IMR-90 (cell line): ENCODE results near the gene EEF1AKMT1. TPM values are rescaled to one million over a fixed set of nuclear protein-coding genes. Genes with fewer than 3 reads are reported as not detected.

Experiments used
- ATAC-seq: fragments of 200-7000 bp; cut with Tn5 transposase; 2 replicates; pipeline ENCODE4 v1.9.1; 2020; ENCODE audit warnings: low read depth, mild to moderate bottlenecking, moderate library complexity
- BruUV-seq: library from RNA; stranded (reverse); fragments of 400-500 nt; replicated peaks from 2 replicates; lab custom pipeline; 2021; lab: Mats Ljungman, UMichigan
- CTCF ChIA-PET: fragments of 300-600 bp; formaldehyde crosslinking; extraction: SDS; loops from one replicate; lab custom pipeline; 2021; ENCODE audit warnings: antibody characterized with exemption; lab: Yijun Ruan, JAX
- POLR2A ChIA-PET: fragments of 300-600 bp; sonication (Branson Sonifier 250); formaldehyde crosslinking; loops from one replicate; lab custom pipeline; 2022; ENCODE audit warnings: antibody characterized with exemption; ENCODE audit not compliant: unreplicated experiment; lab: Charles Lee
- DNase-seq: peaks from one replicate; pipeline ENCODE4 v3.0.0; 2013
- H2AFZ ChIP-seq: replicated peaks from 2 replicates; pipeline ENCODE3; 2013; ENCODE audit warnings: low read length, mild to moderate bottlenecking; ENCODE audit not compliant: poor library complexity
- H2AK5ac ChIP-seq: 2 replicates; pipeline ENCODE4 v1.6.1; 2013; ENCODE audit warnings: low read depth, low read length, inconsistent platforms
- H2AK9ac ChIP-seq: replicated peaks from 2 replicates; pipeline ENCODE3; 2013; ENCODE audit warnings: mild to moderate bottlenecking, low read depth, low read length, moderate library complexity; ENCODE audit not compliant: poor library complexity
- H2BK120ac ChIP-seq: 2 replicates; pipeline ENCODE4 v1.6.1; 2013; ENCODE audit warnings: low read depth, low read length, inconsistent platforms
- H2BK15ac ChIP-seq: 3 replicates; pipeline ENCODE4 v1.6.1; 2013; ENCODE audit warnings: low read depth, low read length, inconsistent platforms
- H2BK20ac ChIP-seq: 2 replicates; pipeline ENCODE4 v1.6.1; 2013; ENCODE audit warnings: low read depth, mild to moderate bottlenecking, inconsistent platforms, low read length, moderate library complexity
- H2BK5ac ChIP-seq: 2 replicates; pipeline ENCODE4 v1.6.1; 2013; ENCODE audit warnings: mild to moderate bottlenecking, low read depth, low read length, inconsistent platforms; ENCODE audit not compliant: poor library complexity, severe bottlenecking
- H3K14ac ChIP-seq: replicated peaks from 2 replicates; pipeline ENCODE4 v1.6.1; 2013; ENCODE audit warnings: low read depth, low read length, inconsistent platforms
- H3K18ac ChIP-seq: 2 replicates; pipeline ENCODE4 v1.6.1; 2013; ENCODE audit warnings: low read depth, low read length, control low read depth
- H3K23ac ChIP-seq: 2 replicates; pipeline ENCODE4 v1.6.1; 2013; ENCODE audit warnings: low read depth, low read length, inconsistent platforms
- H3K27ac ChIP-seq: 2 replicates; pipeline ENCODE4 v1.5.1; 2013; ENCODE audit warnings: mild to moderate bottlenecking, control low read depth, low read length; ENCODE audit not compliant: insufficient read depth
- H3K27me3 ChIP-seq: 2 replicates; pipeline ENCODE4 v1.6.1; 2013; ENCODE audit warnings: low read length; ENCODE audit not compliant: control insufficient read depth, insufficient read depth
- H3K36me3 ChIP-seq: 2 replicates; pipeline ENCODE4 v1.6.1; 2013; ENCODE audit warnings: low read length, mixed read lengths; ENCODE audit not compliant: control insufficient read depth, insufficient read depth
- H3K4ac ChIP-seq: 2 replicates; pipeline ENCODE4 v1.6.1; 2013; ENCODE audit warnings: low read depth, low read length, inconsistent platforms
- H3K4me1 ChIP-seq: 2 replicates; pipeline ENCODE4 v1.6.1; 2013; ENCODE audit warnings: low read length, mixed read lengths; ENCODE audit not compliant: control insufficient read depth, insufficient read depth
- H3K4me2 ChIP-seq: 2 replicates; pipeline ENCODE4 v1.6.1; 2013; ENCODE audit warnings: low read depth, mild to moderate bottlenecking, control low read depth, low read length, moderate library complexity
- H3K4me3 ChIP-seq: 2 replicates; pipeline ENCODE4 v1.5.1; 2013; ENCODE audit warnings: low read depth, mild to moderate bottlenecking, control low read depth, low read length, moderate library complexity; ENCODE audit not compliant: insufficient read depth
- H3K56ac ChIP-seq: 2 replicates; pipeline ENCODE4 v1.6.1; 2013; ENCODE audit warnings: low read length, inconsistent platforms; ENCODE audit not compliant: insufficient read depth; ENCODE audit errors: extremely low read depth
- H3K79me1 ChIP-seq, 2 experiments: 2 replicates each; pipeline ENCODE4 v1.6.1; 2013; ENCODE audit warnings: low read length in 2 of 2, inconsistent platforms in 1 of 2, low read depth in 1 of 2
- H3K9ac ChIP-seq: 2 replicates; pipeline ENCODE4 v1.6.1; 2013; ENCODE audit warnings: low read depth, low read length, control low read depth
- H3K9me1 ChIP-seq: 2 replicates; pipeline ENCODE4 v1.6.1; 2013; ENCODE audit warnings: low read length, inconsistent platforms; ENCODE audit not compliant: insufficient read depth
- H3K9me3 ChIP-seq: 2 replicates; pipeline ENCODE4 v1.6.1; 2013; ENCODE audit warnings: low read length; ENCODE audit not compliant: control insufficient read depth, insufficient read depth
- H4K20me1 ChIP-seq: 2 replicates; pipeline ENCODE4 v1.6.1; 2013; ENCODE audit warnings: low read length, inconsistent platforms; ENCODE audit not compliant: insufficient read depth
- H4K5ac ChIP-seq: 2 replicates; pipeline ENCODE4 v1.6.1; 2013; ENCODE audit warnings: mild to moderate bottlenecking, low read depth, low read length, control low read depth
- H4K8ac ChIP-seq, 2 experiments: 2 replicates each; pipeline ENCODE4 v1.6.1; 2013; ENCODE audit warnings: low read depth in 2 of 2, low read length in 2 of 2, control low read depth in 1 of 2, inconsistent platforms in 1 of 2
- H4K91ac ChIP-seq: 2 replicates; pipeline ENCODE4 v1.6.1; 2013; ENCODE audit warnings: low read depth, low read length, inconsistent platforms; ENCODE audit not compliant: insufficient read depth
- FOS ChIP-seq: fragments of 150-350 bp; IDR thresholded peaks from 2 replicates; pipeline ENCODE4 v1.6.1; 2016; ENCODE audit warnings: low read depth, low read length
- NFE2L2 ChIP-seq: fragments of 150-350 bp; IDR thresholded peaks from 2 replicates; pipeline ENCODE4 v1.6.1; 2016; ENCODE audit warnings: low read depth, mild to moderate bottlenecking, low read length
- RAD21 ChIP-seq: IDR thresholded peaks from 2 replicates; pipeline ENCODE4 v1.6.1; 2012; ENCODE audit warnings: low read length, improper control_type of control experiment
- WGBS, 2 experiments: methylation state at CpG; one replicate each; pipeline versions ENCODE4 v1.1.5 to v1.1.7; 2013; ENCODE audit warnings: missing lambda C conversion rate in 2 of 2; ENCODE audit not compliant: insufficient read length in 1 of 2; ENCODE audit errors: extremely low coverage in 2 of 2; 5-methylcytosine and 5-hydroxymethylcytosine counted together
- dilution Hi-C: fragments of 300-500 bp; cut with HindIII; formaldehyde crosslinking; loops from one replicate; pipeline ENCODE4 v1.14.3; 2018; ENCODE audit warnings: low sequenced_read_pairs; ENCODE audit not compliant: unreplicated experiment
- in situ Hi-C: fragments of 300-500 bp; cut with MboI; formaldehyde crosslinking; loops from 3 replicates; pipeline ENCODE4 v1.14.3; 2019; ENCODE audit warnings: low sequenced_read_pairs, inconsistent platforms, mixed read lengths
- intact Hi-C: fragments of 100-400 bp; cut with micrococcal nuclease; formaldehyde crosslinking; loops from 2 replicates; pipeline ENCODE4 v1.10.0; 2022
- polyA plus RNA-seq, 3 experiments: library from polyadenylated mRNA; depleted of rRNA; stranded (reverse); fragments of >200 nt; gene quantifications; 2 replicates each; pipeline ENCODE4 v1.2.3, GENCODE V29; 2012; ENCODE audit warnings: low replicate concordance in 1 of 3
- total RNA-seq: library from RNA; depleted of rRNA; stranded (reverse); fragments of >200 nt; gene quantifications from 2 replicates; pipeline ENCODE4 v1.2.3, GENCODE V29; 2012

Gene EEF1AKMT1
- total and polyA plus RNA-seq, 2 of the 4 experiments (the other 2 are of a cell fraction) = 10.0 to 10.6 TPM

DNA sequence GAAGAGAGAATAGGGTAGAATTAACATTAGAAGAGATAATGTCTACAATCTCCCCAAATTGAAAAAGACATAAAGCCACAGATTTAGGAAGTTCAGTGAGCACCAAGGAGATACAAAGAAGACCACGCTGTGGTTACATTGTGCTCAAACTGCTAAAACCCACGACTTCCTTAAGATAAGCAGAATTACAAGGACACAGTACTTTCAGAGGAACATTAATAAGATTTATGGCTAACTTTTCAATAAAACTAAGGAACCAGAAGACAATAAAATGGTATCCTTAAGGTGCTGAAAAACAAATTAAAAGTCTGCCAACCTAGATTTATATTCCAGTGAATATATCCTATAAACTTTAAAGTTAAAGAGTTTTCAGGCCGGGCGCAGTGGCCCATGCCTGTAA, 77.7 kb downstream of the EEF1AKMT1 start:
- CTCF ChIA-PET = no interaction called here
- H4K91ac ChIP-seq = no peak overlapping the region

More for the DNA sequence above, 77.7 kb downstream of the EEF1AKMT1 start:
- in situ Hi-C loops = no loop called here
- Histone ChIP-seq H3K56ac (no peak overlapping the region), H4K5ac (no peak overlapping the region), H3K9me3 (no peaks in the 10 kb centered on the region), H3K27ac (no peak overlapping the region), H3K18ac (no peak overlapping the region), H3K4me3 (no peak overlapping the region), H3K36me3 (no peaks in the 10 kb centered on the region), H3K4me1 (peaks cover 2% of the 10 kb centered on the region; the same call in 1 of the 2 replicates), H4K20me1 (no peaks in the 10 kb centered on the region), H2AK5ac (no peak overlapping the region), H2BK120ac (no peak overlapping the region), H3K4ac (no peak overlapping the region), H3K4me2 (no peak overlapping the region), H3K79me1 (no peaks in the 10 kb centered on the region), H2BK5ac (no peak overlapping the region), H2BK15ac (no peak overlapping the region), H2AK9ac (no peak overlapping the region), H3K27me3 (no peaks in the 10 kb centered on the region), H3K14ac (no peak overlapping the region), H2AFZ (no peak overlapping the region), H3K23ac (no peak overlapping the region), H2BK20ac (no peak overlapping the region), H3K9ac (no peak overlapping the region), H4K8ac (no peak overlapping the region), H3K9me1 (peaks cover 4% of the 10 kb centered on the region; the same call in 1 of the 2 replicates)
- no CpG with 5 or more reads among the region's 4 CpGs for WGBS, 2 experiments
- POLR2A ChIA-PET = no interaction called here
- DNase-seq (no peak), ATAC-seq (no peak)
- intact Hi-C loops = no loop called here
- dilution Hi-C loops = no loop called here
- no TSS peak for BruUV-seq
- TF ChIP-seq NFE2L2 (no peak), RAD21 (no peak), FOS (no peak)
